T-helper 1 cell treated with Interleukin-12 subunit alpha and Interleukin-12 subunit beta and Interleukin-4 antibody, amounts not matched to agents 30 μg/mL and 1 μg/mL, for 36 hours (primary cell): ENCODE measurements around the gene NFASC.

Experiments used
- H3K27ac Mint-ChIP-seq: one replicate; pipeline ENCODE4 v1.8.0; 2021; ENCODE audit warnings: mild to moderate bottlenecking, mixed read lengths
- H3K27me3 Mint-ChIP-seq: one replicate; pipeline ENCODE4 v1.8.0; 2021; ENCODE audit warnings: low read depth, mixed read lengths
- H3K36me3 Mint-ChIP-seq: one replicate; pipeline ENCODE4 v1.8.0; 2021; ENCODE audit warnings: low read depth, mixed read lengths
- H3K4me1 Mint-ChIP-seq: one replicate; pipeline ENCODE4 v1.8.0; 2021; ENCODE audit warnings: low read depth, mixed read lengths
- H3K4me3 Mint-ChIP-seq: one replicate; pipeline ENCODE4 v1.8.0; 2021; ENCODE audit warnings: mild to moderate bottlenecking, moderate library complexity, mixed read lengths
- H3K9me3 Mint-ChIP-seq: one replicate; pipeline ENCODE4 v1.8.0; 2021; ENCODE audit warnings: mixed read lengths

The NFASC gene

GRCh38 chr1:204936765-204937164, 66.1 kb downstream of the NFASC start:
- H3K27me3 Mint-ChIP-seq: no peaks in the 10 kb centered on the region

GRCh38 chr1:204937901-204938300, 67.2 kb downstream of the NFASC start:
- H3K4me1 Mint-ChIP-seq: no peaks in the 10 kb centered on the region
- no peaks in the 10 kb centered on the region for H3K9me3 Mint-ChIP-seq
- H3K36me3 Mint-ChIP-seq: no peaks in the 10 kb centered on the region
- H3K27me3 Mint-ChIP-seq: no peaks in the 10 kb centered on the region
- H3K27ac Mint-ChIP-seq: no peak overlapping the region
- no peak overlapping the region for H3K4me3 Mint-ChIP-seq

More at GRCh38 chr1:204936765-204937164, 66.1 kb downstream of the NFASC start:
- Mint-ChIP-seq H3K4me1 (no peaks in the 10 kb centered on the region), H3K4me3 (no peak overlapping the region), H3K36me3 (no peaks in the 10 kb centered on the region), H3K27ac (no peak overlapping the region), H3K9me3 (no peaks in the 10 kb centered on the region)

- Mint-ChIP-seq H3K36me3 (no peaks in the 10 kb centered on the region), H3K27me3 (peaks cover 7% of the 10 kb centered on the region), H3K27ac (no peak overlapping the region), H3K9me3 (no peaks in the 10 kb centered on the region), H3K4me1 (no peaks in the 10 kb centered on the region), H3K4me3 (no peak overlapping the region)
Measured at GRCh38 chr1:204940591-204940990, 69.9 kb downstream of the NFASC start.

GRCh38 chr1:204941421-204942338, 71.0 kb downstream of the NFASC start:
- H3K27ac Mint-ChIP-seq: no peak overlapping the region
- H3K4me3 Mint-ChIP-seq: no peak overlapping the region
- no peaks in the 10 kb centered on the region for H3K36me3 Mint-ChIP-seq
- H3K4me1 Mint-ChIP-seq: no peaks in the 10 kb centered on the region
- peaks cover 7% of the 10 kb centered on the region for H3K27me3 Mint-ChIP-seq
- H3K9me3 Mint-ChIP-seq: no peaks in the 10 kb centered on the region

GRCh38 chr1:204943495-204943894, 72.8 kb downstream of the NFASC start:
- Mint-ChIP-seq H3K9me3 (no peaks in the 10 kb centered on the region), H3K4me3 (no peak overlapping the region), H3K4me1 (no peaks in the 10 kb centered on the region), H3K36me3 (no peaks in the 10 kb centered on the region), H3K27ac (no peak overlapping the region), H3K27me3 (peaks cover 7% of the 10 kb centered on the region)

GRCh38 chr1:204944662-204945061, 74.0 kb downstream of the NFASC start:
- Mint-ChIP-seq H3K4me3 (no peak overlapping the region), H3K9me3 (no peaks in the 10 kb centered on the region), H3K36me3 (no peaks in the 10 kb centered on the region), H3K27ac (no peak overlapping the region), H3K4me1 (no peaks in the 10 kb centered on the region), H3K27me3 (peaks cover 7% of the 10 kb centered on the region)

GRCh38 chr1:204945565-204945977, 74.9 kb downstream of the NFASC start:
- no peaks in the 10 kb centered on the region for H3K9me3 Mint-ChIP-seq
- no peaks in the 10 kb centered on the region for H3K4me1 Mint-ChIP-seq
- H3K27me3 Mint-ChIP-seq: peaks cover 7% of the 10 kb centered on the region
- no peaks in the 10 kb centered on the region for H3K36me3 Mint-ChIP-seq
- H3K27ac Mint-ChIP-seq: no peak overlapping the region
- H3K4me3 Mint-ChIP-seq: no peak overlapping the region

GRCh38 chr1:204946640-204947039, 76.0 kb downstream of the NFASC start:
- Mint-ChIP-seq H3K9me3 (no peaks in the 10 kb centered on the region), H3K4me1 (no peaks in the 10 kb centered on the region), H3K4me3 (no peak overlapping the region), H3K27ac (no peak overlapping the region), H3K27me3 (peaks cover 7% of the 10 kb centered on the region), H3K36me3 (no peaks in the 10 kb centered on the region)

GRCh38 chr1:204947338-204947737, 76.7 kb downstream of the NFASC start:
- H3K27ac Mint-ChIP-seq: no peak overlapping the region
- H3K4me1 Mint-ChIP-seq: no peaks in the 10 kb centered on the region
- H3K4me3 Mint-ChIP-seq: no peak overlapping the region
- peaks cover 7% of the 10 kb centered on the region for H3K27me3 Mint-ChIP-seq
- H3K9me3 Mint-ChIP-seq: no peaks in the 10 kb centered on the region
- no peaks in the 10 kb centered on the region for H3K36me3 Mint-ChIP-seq

GRCh38 chr1:204947747-204948146, 77.1 kb downstream of the NFASC start:
- H3K4me3 Mint-ChIP-seq: no peak overlapping the region
- no peaks in the 10 kb centered on the region for H3K9me3 Mint-ChIP-seq
- H3K27me3 Mint-ChIP-seq: peaks cover 7% of the 10 kb centered on the region
- no peaks in the 10 kb centered on the region for H3K36me3 Mint-ChIP-seq
- H3K4me1 Mint-ChIP-seq: no peaks in the 10 kb centered on the region
- no peak overlapping the region for H3K27ac Mint-ChIP-seq

GRCh38 chr1:204950353-204951001, 79.8 kb downstream of the NFASC start:
- H3K27me3 Mint-ChIP-seq: peaks cover 10% of the 10 kb centered on the region
- H3K27ac Mint-ChIP-seq: no peak overlapping the region
- H3K36me3 Mint-ChIP-seq: no peaks in the 10 kb centered on the region
- H3K9me3 Mint-ChIP-seq: no peaks in the 10 kb centered on the region
- no peaks in the 10 kb centered on the region for H3K4me1 Mint-ChIP-seq
- no peak overlapping the region for H3K4me3 Mint-ChIP-seq

GRCh38 chr1:204958317-204959307, 88.0 kb downstream of the NFASC start:
- Mint-ChIP-seq H3K27me3 (peaks cover 47% of the 10 kb centered on the region), H3K4me1 (no peaks in the 10 kb centered on the region), H3K27ac (no peak overlapping the region), H3K4me3 (no peak overlapping the region), H3K9me3 (no peaks in the 10 kb centered on the region), H3K36me3 (no peaks in the 10 kb centered on the region)

- Mint-ChIP-seq H3K9me3 (no peaks in the 10 kb centered on the region), H3K27me3 (peaks cover 50% of the 10 kb centered on the region), H3K4me3 (no peak overlapping the region), H3K36me3 (no peaks in the 10 kb centered on the region), H3K4me1 (no peaks in the 10 kb centered on the region), H3K27ac (no peak overlapping the region)
Measured at GRCh38 chr1:204959374-204959773, 88.7 kb downstream of the NFASC start.

- Mint-ChIP-seq H3K4me3 (no peak overlapping the region), H3K9me3 (no peaks in the 10 kb centered on the region), H3K27ac (no peak overlapping the region), H3K4me1 (no peaks in the 10 kb centered on the region), H3K27me3 (peaks cover 47% of the 10 kb centered on the region), H3K36me3 (no peaks in the 10 kb centered on the region)
Measured at GRCh38 chr1:204959836-204960235, 89.2 kb downstream of the NFASC start.
